ENCODE data around the gene EIF4G3.

The EIF4G3 gene

GRCh38 chr1:21152423-21153100 is 24.1 kb downstream of the EIF4G3 start:
- no peak for TF ChIP-seq CTCF (IDR thresholded peaks at IDR 0.05; ENCODE audit: insufficient read depth, low read length, poor library complexity, severe bottlenecking)
- TF ChIP-seq EZH2phosphoT487 (conservative IDR thresholded peaks at IDR 0.05; ENCODE audit: low read length) = no peak
- Histone ChIP-seq H3K9me3 (ENCODE audit: insufficient read depth, low read length) (no peaks in the 10 kb centered on the region), H2AFZ (ENCODE audit: low read depth, low read length, severe bottlenecking) (no peak overlapping the region), H3K9ac (ENCODE audit: low read length) (no peak overlapping the region), H3K4me2 (ENCODE audit: low read depth, low read length, poor library complexity, severe bottlenecking) (no peak overlapping the region), H3K4me3 (ENCODE audit: insufficient read depth, low read length, poor library complexity, severe bottlenecking) (no peak overlapping the region), H3K27me3 (ENCODE audit: low read length) (no peaks in the 10 kb centered on the region), H3K79me2 (ENCODE audit: insufficient read depth, low read length) (peaks cover 75% of the 10 kb centered on the region), H3K27ac (ENCODE audit: low read depth, low read length) (no peak overlapping the region), H3K36me3 (ENCODE audit: low read length) (peaks cover 18% of the 10 kb centered on the region; the same call in 1 of the 2 replicates), H3K9me2 (replicated peaks; ENCODE audit: insufficient read depth, low read length) (no peaks in the 10 kb centered on the region), H4K20me1 (ENCODE audit: low read depth, low read length) (peaks cover 3% of the 10 kb centered on the region; the same call in 1 of the 2 replicates), H3F3A (ENCODE audit: insufficient read depth) (no peaks in the 10 kb centered on the region)

- Histone ChIP-seq H3K79me2 (ENCODE audit: insufficient read depth, low read length) (peaks cover 72% of the 10 kb centered on the region), H3F3A (ENCODE audit: insufficient read depth) (no peaks in the 10 kb centered on the region), H2AFZ (ENCODE audit: low read depth, low read length, severe bottlenecking) (no peak overlapping the region), H3K27ac (ENCODE audit: low read depth, low read length) (no peak overlapping the region), H3K36me3 (ENCODE audit: low read length) (peaks cover 18% of the 10 kb centered on the region; the same call in 1 of the 2 replicates), H3K9ac (ENCODE audit: low read length) (no peak overlapping the region), H4K20me1 (ENCODE audit: low read depth, low read length) (peaks cover 3% of the 10 kb centered on the region; the same call in 1 of the 2 replicates), H3K27me3 (ENCODE audit: low read length) (no peaks in the 10 kb centered on the region), H3K4me2 (ENCODE audit: low read depth, low read length, poor library complexity, severe bottlenecking) (no peak overlapping the region), H3K9me2 (replicated peaks; ENCODE audit: insufficient read depth, low read length) (no peaks in the 10 kb centered on the region), H3K9me3 (ENCODE audit: insufficient read depth, low read length) (no peaks in the 10 kb centered on the region), H3K4me3 (ENCODE audit: insufficient read depth, low read length, poor library complexity, severe bottlenecking) (no peak overlapping the region)
- TF ChIP-seq CTCF (IDR thresholded peaks at IDR 0.05; ENCODE audit: insufficient read depth, low read length, poor library complexity, severe bottlenecking) = no peak
- no peak for TF ChIP-seq EZH2phosphoT487 (conservative IDR thresholded peaks at IDR 0.05; ENCODE audit: low read length)
These were observed 26.8 kb downstream of the EIF4G3 start for GRCh38 chr1:21149855-21150432.

GRCh38 chr1:21149430-21149854 is 27.3 kb downstream of the EIF4G3 start:
- Histone ChIP-seq H2AFZ (ENCODE audit: low read depth, low read length, severe bottlenecking) (no peak overlapping the region), H3K9me2 (replicated peaks; ENCODE audit: insufficient read depth, low read length) (no peaks in the 10 kb centered on the region), H3K4me2 (ENCODE audit: low read depth, low read length, poor library complexity, severe bottlenecking) (no peak overlapping the region), H3K9ac (ENCODE audit: low read length) (no peak overlapping the region), H3K36me3 (ENCODE audit: low read length) (peaks cover 14% of the 10 kb centered on the region; the same call in 1 of the 2 replicates), H3K27me3 (ENCODE audit: low read length) (no peaks in the 10 kb centered on the region), H4K20me1 (ENCODE audit: low read depth, low read length) (peaks cover 3% of the 10 kb centered on the region; the same call in 1 of the 2 replicates), H3K9me3 (ENCODE audit: insufficient read depth, low read length) (no peaks in the 10 kb centered on the region), H3K27ac (ENCODE audit: low read depth, low read length) (no peak overlapping the region), H3F3A (ENCODE audit: insufficient read depth) (no peaks in the 10 kb centered on the region), H3K79me2 (ENCODE audit: insufficient read depth, low read length) (peaks cover 73% of the 10 kb centered on the region), H3K4me3 (ENCODE audit: insufficient read depth, low read length, poor library complexity, severe bottlenecking) (no peak overlapping the region)
- no peak for TF ChIP-seq EZH2phosphoT487 (conservative IDR thresholded peaks at IDR 0.05; ENCODE audit: low read length)
- no peak for TF ChIP-seq CTCF (IDR thresholded peaks at IDR 0.05; ENCODE audit: insufficient read depth, low read length, poor library complexity, severe bottlenecking)
